DOHH2 (cell line): ENCODE results near the gene NAT9.

ENCODE experiments used
- H3F3A ChIP-seq: fragments of 200-600 bp; sonication (generic), shearing (Covaris generic); 2 replicates; pipeline ENCODE4 v1.6.0; 2016; ENCODE audit warnings: antibody characterized with exemption, mild to moderate bottlenecking; ENCODE audit not compliant: control insufficient read depth, insufficient read depth
- H3K27ac ChIP-seq: fragments of 200-600 bp; sonication (generic); 2 replicates; pipeline ENCODE4 v1.5.1; 2014; ENCODE audit warnings: low read depth, mild to moderate bottlenecking, low read length, moderate library complexity
- H3K27me3 ChIP-seq: fragments of 200-600 bp; sonication (generic); 2 replicates; pipeline ENCODE4 v1.6.1; 2014; ENCODE audit warnings: mild to moderate bottlenecking, low read length, mixed read lengths; ENCODE audit not compliant: control insufficient read depth
- H3K36me3 ChIP-seq: fragments of 200-600 bp; sonication (generic); 2 replicates; pipeline ENCODE4 v1.6.1; 2014; ENCODE audit warnings: mild to moderate bottlenecking, low read length, moderate library complexity, mixed read lengths; ENCODE audit not compliant: control insufficient read depth
- H3K4me1 ChIP-seq: fragments of 200-600 bp; sonication (generic); 2 replicates; pipeline ENCODE4 v1.6.1; 2014; ENCODE audit warnings: mild to moderate bottlenecking, low read length, mixed read lengths; ENCODE audit not compliant: control insufficient read depth
- H3K4me2 ChIP-seq: fragments of 200-600 bp; sonication (generic); 2 replicates; pipeline ENCODE4 v1.6.0; 2014; ENCODE audit warnings: mild to moderate bottlenecking, low read length, moderate library complexity
- H3K4me3 ChIP-seq: fragments of 200-600 bp; sonication (generic); 2 replicates; pipeline ENCODE4 v1.5.1; 2014; ENCODE audit warnings: mild to moderate bottlenecking, low read length, mixed read lengths
- H3K79me2 ChIP-seq: fragments of 200-600 bp; sonication (generic); 2 replicates; pipeline ENCODE4 v1.6.1; 2014; ENCODE audit warnings: mild to moderate bottlenecking, low read length, mixed read lengths; ENCODE audit not compliant: control insufficient read depth
- H3K9me2 ChIP-seq: fragments of 200-600 bp; sonication (generic); replicated peaks from 2 replicates; pipeline ENCODE4 v1.6.1; 2014; ENCODE audit warnings: mild to moderate bottlenecking, low read length, mixed read lengths; ENCODE audit not compliant: control insufficient read depth
- H3K9me3 ChIP-seq: fragments of 200-600 bp; sonication (generic); 2 replicates; pipeline ENCODE4 v1.6.1; 2014; ENCODE audit warnings: antibody characterized with exemption, low read length, mixed read lengths; ENCODE audit not compliant: control insufficient read depth, insufficient read depth
- H4K20me1 ChIP-seq: fragments of 200-600 bp; sonication (generic); 2 replicates; pipeline ENCODE4 v1.6.0; 2014; ENCODE audit warnings: low read depth, mild to moderate bottlenecking, antibody characterized with exemption, low read length, moderate library complexity; ENCODE audit not compliant: control insufficient read depth, insufficient read depth
- CTCF ChIP-seq: fragments of 200-600 bp; sonication (generic); IDR thresholded peaks from one replicate; pipeline ENCODE4 v1.5.1; 2014; ENCODE audit warnings: antibody characterized with exemption, mild to moderate bottlenecking, low read depth, low read length; ENCODE audit not compliant: poor library complexity, severe bottlenecking
- EZH2phosphoT487 ChIP-seq: fragments of 200-600 bp; sonication (generic); IDR thresholded peaks from 2 replicates; pipeline ENCODE4 v1.6.1; 2017; ENCODE audit warnings: borderline replicate concordance, mild to moderate bottlenecking, antibody characterized with exemption, low read length, moderate library complexity, mixed read lengths

The NAT9 gene

GRCh38 chr17:74723891-74724290 lies 52.3 kb downstream of the NAT9 start:
- no peaks in the 10 kb centered on the region for H3K4me1 ChIP-seq
- no peaks in the 10 kb centered on the region; the same call in 1 of the 2 replicates for H3K27me3 ChIP-seq
- H3K36me3 ChIP-seq: no peaks in the 10 kb centered on the region
- H3F3A ChIP-seq: peaks cover 6% of the 10 kb centered on the region; the same call in 1 of the 2 replicates
- TF ChIP-seq CTCF: no peak
- no peak for TF ChIP-seq EZH2phosphoT487
- H3K4me3 ChIP-seq: no peak overlapping the region
- H4K20me1 ChIP-seq: no peaks in the 10 kb centered on the region
- H3K4me2 ChIP-seq: no peak overlapping the region
- peaks cover 6% of the 10 kb centered on the region; the same call in 1 of the 2 replicates for H3K9me3 ChIP-seq
- H3K79me2 ChIP-seq: no peaks in the 10 kb centered on the region
- H3K27ac ChIP-seq: no peak overlapping the region
- no peaks in the 10 kb centered on the region for H3K9me2 ChIP-seq

- Histone ChIP-seq H3F3A (no peaks in the 10 kb centered on the region), H3K27ac (no peak overlapping the region), H3K27me3 (peaks cover 4% of the 10 kb centered on the region; the same call in 1 of the 2 replicates), H3K9me3 (no peaks in the 10 kb centered on the region), H3K36me3 (no peaks in the 10 kb centered on the region), H3K4me2 (no peak overlapping the region), H3K79me2 (no peaks in the 10 kb centered on the region), H3K9me2 (no peaks in the 10 kb centered on the region), H3K4me3 (no peak overlapping the region), H3K4me1 (no peaks in the 10 kb centered on the region), H4K20me1 (no peaks in the 10 kb centered on the region)
- TF ChIP-seq EZH2phosphoT487: no peak
- no peak for TF ChIP-seq CTCF
Measured at GRCh38 chr17:74722782-74723181, 53.4 kb downstream of the NAT9 start.
